ENCODE data around the gene RNF10. TPM values are rescaled to one million over a fixed set of nuclear protein-coding genes. Genes with fewer than 3 reads are reported as not detected.
"Not testable (repeated sequence)": the region's sequence is repeated elsewhere in the genome, so short reads cannot be mapped to it uniquely, and the experiment has no call there.

The RNF10 gene
- total RNA-seq, 3 donors from 2014 or later (not counting 1 experiment from before 2014, with no cell fraction given) = 371 to 488 (median 389) TPM

DNA sequence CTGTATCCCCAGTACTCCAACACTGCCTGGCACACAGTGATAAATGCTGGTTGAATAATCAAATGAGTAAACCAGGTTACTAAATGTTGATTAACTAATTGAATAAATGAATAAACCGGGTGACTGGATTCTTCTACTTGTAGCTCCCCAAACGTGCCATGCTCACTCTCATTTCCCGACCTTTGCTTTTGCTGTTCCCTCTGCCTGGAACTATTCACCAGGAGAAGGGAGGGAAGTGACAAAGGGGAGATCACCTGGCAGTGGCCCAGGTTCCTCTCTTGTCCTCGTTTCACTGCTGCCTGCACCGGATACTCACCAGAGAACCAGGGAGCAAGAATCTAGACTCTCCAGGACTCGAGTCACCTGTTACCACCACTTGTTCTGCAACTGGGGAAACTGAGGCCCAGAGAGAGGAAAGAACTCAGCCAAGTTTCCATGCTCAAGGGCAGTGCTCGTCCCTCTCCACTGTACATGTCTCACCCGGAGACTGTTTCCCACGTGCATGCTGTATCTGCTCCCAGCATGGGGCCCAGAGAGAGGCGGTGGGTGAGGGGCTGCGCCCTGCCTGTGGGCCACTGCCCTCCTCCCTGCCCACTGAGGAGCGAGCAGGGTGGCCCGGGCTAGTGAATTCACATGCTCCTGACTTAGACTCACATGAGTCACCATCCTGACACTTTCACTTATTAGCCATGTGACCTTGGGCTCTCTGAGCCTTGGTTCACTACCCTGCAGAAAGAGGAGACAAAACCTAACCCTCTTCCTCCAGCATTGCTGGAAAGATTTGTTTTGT, 64.7 kb downstream of the RNF10 start:
- Histone ChIP-seq H3K36me3 (ENCODE audit: control insufficient read depth, insufficient read depth, low read length) (no peaks in the 10 kb centered on the region), H3K4me1 (ENCODE audit: control insufficient read depth, insufficient read depth, low read length) (no peaks in the 10 kb centered on the region), H3K27me3 (ENCODE audit: control insufficient read depth, insufficient read depth, low read length) (peaks cover 2% of the 10 kb centered on the region), H3K27ac (ENCODE audit: low read length) (no peak overlapping the region), H3K4me3 (ENCODE audit: low read length) (no peak overlapping the region), H3K9me3 (ENCODE audit: control insufficient read depth, insufficient read depth, low read length) (no peaks in the 10 kb centered on the region)
- no peaks in the 10 kb centered on the region for H3K9me3 Mint-ChIP-seq
- H3K4me1 Mint-ChIP-seq = no peaks in the 10 kb centered on the region
- TF ChIP-seq, protein P1, sequence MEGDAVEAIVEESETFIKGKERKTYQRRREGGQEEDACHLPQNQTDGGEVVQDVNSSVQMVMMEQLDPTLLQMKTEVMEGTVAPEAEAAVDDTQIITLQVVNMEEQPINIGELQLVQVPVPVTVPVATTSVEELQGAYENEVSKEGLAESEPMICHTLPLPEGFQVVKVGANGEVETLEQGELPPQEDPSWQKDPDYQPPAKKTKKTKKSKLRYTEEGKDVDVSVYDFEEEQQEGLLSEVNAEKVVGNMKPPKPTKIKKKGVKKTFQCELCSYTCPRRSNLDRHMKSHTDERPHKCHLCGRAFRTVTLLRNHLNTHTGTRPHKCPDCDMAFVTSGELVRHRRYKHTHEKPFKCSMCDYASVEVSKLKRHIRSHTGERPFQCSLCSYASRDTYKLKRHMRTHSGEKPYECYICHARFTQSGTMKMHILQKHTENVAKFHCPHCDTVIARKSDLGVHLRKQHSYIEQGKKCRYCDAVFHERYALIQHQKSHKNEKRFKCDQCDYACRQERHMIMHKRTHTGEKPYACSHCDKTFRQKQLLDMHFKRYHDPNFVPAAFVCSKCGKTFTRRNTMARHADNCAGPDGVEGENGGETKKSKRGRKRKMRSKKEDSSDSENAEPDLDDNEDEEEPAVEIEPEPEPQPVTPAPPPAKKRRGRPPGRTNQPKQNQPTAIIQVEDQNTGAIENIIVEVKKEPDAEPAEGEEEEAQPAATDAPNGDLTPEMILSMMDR (IDR thresholded peaks at IDR 0.05) = no peak
- no peaks in the 10 kb centered on the region for H3K36me3 Mint-ChIP-seq
- peaks cover 11 to 20% of the 10 kb centered on the region in 2 donors for H3K27me3 Mint-ChIP-seq (ENCODE audit: low read depth in 2 of 2)
- WGBS (ENCODE audit: insufficient coverage) = 80% methylated on average over 13 of the region's 13 CpGs
- intact Hi-C loops (cut with micrococcal nuclease) = no loop called here
- DNase-seq (no peak), ATAC-seq (peak in 1 of 3 donors; percentile 34)
- no peak overlapping the region for H3K4me3 Mint-ChIP-seq
- no peak overlapping the region for H3K27ac Mint-ChIP-seq

DNA sequence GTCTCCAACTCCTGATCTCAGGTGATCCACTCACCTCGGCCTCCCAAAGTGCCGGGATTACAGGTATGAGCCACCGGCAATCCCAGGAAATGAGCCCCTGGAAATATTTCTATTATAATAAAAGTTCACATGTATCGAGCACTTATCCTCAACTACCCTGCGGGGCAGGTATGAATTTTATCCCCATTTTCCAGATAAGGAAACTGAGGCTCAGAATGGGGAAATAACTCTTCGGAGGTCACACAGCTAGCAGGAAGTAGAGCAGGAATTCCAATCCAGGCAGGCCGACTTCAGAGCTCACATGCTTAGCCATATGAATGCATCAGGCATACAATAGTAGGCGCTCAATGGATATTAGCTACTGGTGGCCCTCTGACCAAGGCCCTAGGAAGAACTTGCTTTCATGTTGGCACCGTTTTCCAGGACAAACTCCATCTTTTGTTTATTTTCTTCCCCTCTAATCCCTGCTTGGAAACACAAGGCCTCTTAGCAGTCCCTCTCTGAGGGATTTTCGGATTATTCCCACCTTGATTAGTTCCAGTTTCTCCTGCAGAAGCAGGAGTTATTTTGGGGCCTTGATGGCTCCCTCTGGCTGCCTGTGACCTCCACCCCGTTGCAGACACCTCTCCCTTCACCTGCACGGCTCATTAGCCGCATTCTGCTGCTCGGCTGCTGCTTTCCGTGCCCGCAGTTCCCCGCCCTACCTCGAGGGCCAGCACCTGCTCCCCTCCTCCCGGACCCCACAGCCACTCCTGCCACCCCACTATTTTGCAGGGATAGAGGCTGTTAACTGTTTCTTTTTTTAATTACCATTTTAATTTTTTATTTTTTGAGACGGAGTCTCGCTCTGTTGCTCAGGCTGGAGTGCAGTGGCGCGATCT, 65.8 kb downstream of the RNF10 start:
- ATAC-seq = no peak
- WGBS (ENCODE audit: insufficient coverage) = 92% methylated on average over 23 of the region's 23 CpGs

DNA sequence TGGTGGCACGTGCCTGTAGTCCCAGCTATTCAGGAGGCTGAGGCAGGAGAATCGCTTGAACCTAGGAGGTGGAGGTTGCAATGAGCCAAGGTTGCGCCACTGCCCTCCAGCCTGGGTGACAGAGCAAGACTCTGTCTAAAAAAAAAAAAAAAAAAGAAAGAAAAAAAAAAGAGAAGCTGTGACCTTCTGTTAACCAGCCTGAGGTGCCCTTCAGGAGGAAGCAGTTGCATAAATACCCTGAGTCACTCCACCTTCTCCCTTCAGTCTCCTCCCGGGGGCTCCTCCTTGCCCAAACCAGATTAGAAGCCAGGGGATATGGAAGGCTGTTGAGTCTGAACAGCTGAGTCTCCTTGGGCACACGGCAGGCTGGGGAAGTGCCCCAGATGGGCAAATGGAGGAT, 68.3 kb downstream of the RNF10 start:
- 30% methylated on average over 5 of the region's 5 CpGs for WGBS (ENCODE audit: insufficient coverage)
- H3K9me3 ChIP-seq (ENCODE audit: control insufficient read depth, insufficient read depth, low read length); DNase-seq; H3K27ac ChIP-seq (ENCODE audit: low read length); H3K27me3 ChIP-seq (ENCODE audit: control insufficient read depth, insufficient read depth, low read length); H3K9me3 Mint-ChIP-seq; H3K27ac Mint-ChIP-seq; H3K4me3 Mint-ChIP-seq; H3K4me3 ChIP-seq (ENCODE audit: low read length); H3K36me3 Mint-ChIP-seq; H3K4me1 Mint-ChIP-seq; H3K36me3 ChIP-seq (ENCODE audit: control insufficient read depth, insufficient read depth, low read length); intact Hi-C loops (cut with micrococcal nuclease); H3K4me1 ChIP-seq (ENCODE audit: control insufficient read depth, insufficient read depth, low read length): not testable (repeated sequence)
- peak in 1 of 3 donors; percentile 71 for ATAC-seq
- peaks cover 11 to 24% of the 10 kb centered on the region in 2 donors for H3K27me3 Mint-ChIP-seq (ENCODE audit: low read depth in 2 of 2)

More for the DNA sequence above, 65.8 kb downstream of the RNF10 start:
- TF ChIP-seq, protein P1 (IDR thresholded peaks at IDR 0.05) = no peak
- no peak for DNase-seq
- Mint-ChIP-seq H3K9me3 (no peaks in the 10 kb centered on the region), H3K27ac (no peak overlapping the region), H3K36me3 (no peaks in the 10 kb centered on the region), H3K27me3 (ENCODE audit: low read depth in 2 of 2) (peaks cover 11 to 20% of the 10 kb centered on the region in 2 donors), H3K4me1 (no peaks in the 10 kb centered on the region), H3K4me3 (no peak overlapping the region)
- H3K4me1 ChIP-seq (ENCODE audit: control insufficient read depth, insufficient read depth, low read length) = no peaks in the 10 kb centered on the region
- peaks cover 2% of the 10 kb centered on the region for H3K27me3 ChIP-seq (ENCODE audit: control insufficient read depth, insufficient read depth, low read length)
- H3K4me3 ChIP-seq (ENCODE audit: low read length) = no peak overlapping the region
- H3K27ac ChIP-seq (ENCODE audit: low read length) = no peak overlapping the region
- intact Hi-C loops (cut with micrococcal nuclease) = no loop called here
- no peaks in the 10 kb centered on the region for H3K9me3 ChIP-seq (ENCODE audit: control insufficient read depth, insufficient read depth, low read length)
- H3K36me3 ChIP-seq (ENCODE audit: control insufficient read depth, insufficient read depth, low read length) = no peaks in the 10 kb centered on the region

DNA sequence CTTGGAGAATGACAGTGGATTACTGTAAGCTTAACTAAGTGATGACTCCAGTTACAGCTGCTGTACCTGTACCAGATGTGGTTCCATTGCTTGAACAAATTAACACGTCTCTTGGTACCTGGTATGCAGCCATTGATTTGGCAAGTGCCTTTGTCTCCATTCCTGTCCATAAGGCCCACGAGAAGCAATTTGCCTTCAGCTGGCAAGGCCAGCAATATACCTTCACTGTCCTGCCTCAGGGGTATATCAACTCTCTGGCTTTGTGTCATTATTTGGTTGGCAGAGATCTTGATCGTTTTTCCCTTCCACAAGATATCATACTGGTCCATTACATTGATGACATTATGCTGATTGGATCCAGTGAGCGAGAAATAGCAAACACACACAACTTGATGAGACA, 76.4 kb downstream of the RNF10 start:
- DNase-seq = no peak
- WGBS (ENCODE audit: insufficient coverage) = 84% methylated on average over 4 of the region's 4 CpGs
- Mint-ChIP-seq H3K4me1 (no peaks in the 10 kb centered on the region), H3K9me3 (no peaks in the 10 kb centered on the region), H3K36me3 (no peaks in the 10 kb centered on the region), H3K27me3 (ENCODE audit: low read depth in 2 of 2) (peaks cover 13 to 15% of the 10 kb centered on the region in 2 donors), H3K4me3 (no peak overlapping the region), H3K27ac (no peak overlapping the region)
- Histone ChIP-seq H3K36me3 (ENCODE audit: control insufficient read depth, insufficient read depth, low read length) (no peaks in the 10 kb centered on the region), H3K27me3 (ENCODE audit: control insufficient read depth, insufficient read depth, low read length) (no peaks in the 10 kb centered on the region), H3K27ac (ENCODE audit: low read length) (no peak overlapping the region), H3K4me1 (ENCODE audit: control insufficient read depth, insufficient read depth, low read length) (no peaks in the 10 kb centered on the region), H3K4me3 (ENCODE audit: low read length) (no peak overlapping the region), H3K9me3 (ENCODE audit: control insufficient read depth, insufficient read depth, low read length) (no peaks in the 10 kb centered on the region)
- TF ChIP-seq, protein P1 (IDR thresholded peaks at IDR 0.05) = no peak
- intact Hi-C loops (cut with micrococcal nuclease) = no loop called here
- no peak for ATAC-seq

DNA sequence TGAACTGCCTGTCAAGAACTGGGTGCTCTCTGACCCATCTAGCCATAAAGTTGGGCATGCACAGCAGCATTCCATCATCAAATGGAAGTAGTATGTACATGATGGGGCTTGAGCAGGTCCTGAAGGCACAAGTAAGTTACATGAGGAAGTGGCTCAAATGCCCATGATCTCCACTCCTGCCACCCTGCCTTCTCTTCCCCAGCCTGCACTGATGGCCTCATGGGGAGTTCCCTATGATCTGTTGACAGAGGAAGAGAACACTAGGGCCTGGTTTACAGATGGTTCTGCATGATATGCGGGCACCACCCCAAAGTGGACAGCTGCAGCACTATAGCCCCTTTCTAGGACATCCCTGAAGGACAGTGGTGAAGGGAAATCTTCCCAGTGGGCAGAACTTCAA, 77.4 kb downstream of the RNF10 start:
- H3K27ac ChIP-seq (ENCODE audit: low read length); H3K4me1 ChIP-seq (ENCODE audit: control insufficient read depth, insufficient read depth, low read length); ATAC-seq; H3K4me1 Mint-ChIP-seq; H3K36me3 ChIP-seq (ENCODE audit: control insufficient read depth, insufficient read depth, low read length); H3K4me3 ChIP-seq (ENCODE audit: low read length); H3K27me3 ChIP-seq (ENCODE audit: control insufficient read depth, insufficient read depth, low read length); H3K9me3 ChIP-seq (ENCODE audit: control insufficient read depth, insufficient read depth, low read length); intact Hi-C loops (cut with micrococcal nuclease); H3K27ac Mint-ChIP-seq; H3K4me3 Mint-ChIP-seq; DNase-seq; H3K9me3 Mint-ChIP-seq; H3K36me3 Mint-ChIP-seq: not testable (repeated sequence)
- peaks cover 11 to 16% of the 10 kb centered on the region in 2 donors for H3K27me3 Mint-ChIP-seq (ENCODE audit: low read depth in 2 of 2)
- WGBS (ENCODE audit: insufficient coverage) = 60% methylated on average over 1 of the region's 1 CpG

Measured in natural killer cell (primary cell).